Activated CD4-positive, alpha-beta T cell treated with anti-CD3 and anti-CD28 coated beads for 36 hours (primary cell): ENCODE results near the gene SPTBN4. TPM values are rescaled to one million over a fixed set of nuclear protein-coding genes. Genes with fewer than 3 reads are reported as not detected.
"Not testable (repeated sequence)": the region's sequence is repeated elsewhere in the genome, so short reads cannot be mapped to it uniquely, and the experiment has no call there.

Experiments
- ATAC-seq: fragments of 200-7000 bp; cut with Tn5 transposase; one replicate; pipeline ENCODE4 v1.10.0; 2021; ENCODE audit warnings: mild to moderate bottlenecking, moderate library complexity
- CTCF ChIA-PET: fragments of 350-600 bp; sonication (Branson Sonifier 250); formaldehyde crosslinking; loops from one replicate; lab custom pipeline; 2021; ENCODE audit warnings: antibody characterized with exemption; lab: Charles Lee
- POLR2A ChIA-PET: fragments of 350-600 bp; sonication (Branson Sonifier 250); formaldehyde crosslinking; loops from one replicate; lab custom pipeline; 2021; ENCODE audit warnings: antibody characterized with exemption, inconsistent platforms; lab: Charles Lee
- DNase-seq: peaks from one replicate; pipeline ENCODE4 v3.0.0-alpha.2; 2020
- H3K27ac Mint-ChIP-seq: one replicate; pipeline ENCODE4 v1.8.0; 2021; ENCODE audit warnings: mixed read lengths
- H3K27me3 Mint-ChIP-seq: one replicate; pipeline ENCODE4 v1.8.0; 2021; ENCODE audit warnings: mixed read lengths
- H3K36me3 Mint-ChIP-seq: one replicate; pipeline ENCODE4 v1.8.0; 2021; ENCODE audit warnings: low read depth, mixed read lengths
- H3K4me1 Mint-ChIP-seq: one replicate; pipeline ENCODE4 v1.8.0; 2021; ENCODE audit warnings: mixed read lengths
- H3K4me3 Mint-ChIP-seq: one replicate; pipeline ENCODE4 v1.8.0; 2021; ENCODE audit warnings: mild to moderate bottlenecking, moderate library complexity, mixed read lengths
- H3K9me3 Mint-ChIP-seq: one replicate; pipeline ENCODE4 v1.8.0; 2021; ENCODE audit warnings: low read depth, mixed read lengths
- intact Hi-C, 2 experiments: fragments of 100-400 bp; cut with DNase I in 1 of 2; cut with micrococcal nuclease in 1 of 2; formaldehyde crosslinking; loops; one replicate each; pipeline versions ENCODE4 v1.14.2 to v1.15.1; 2022 to 2024; cut with DNase I, micrococcal nuclease
- total RNA-seq, 2 experiments: library from RNA; stranded (reverse); gene quantifications; one replicate each; pipeline ENCODE4 v1.2.3, GENCODE V29; 2021

Gene SPTBN4
- total RNA-seq, 2 experiments from 2014 or later = 2.4 to 2.5 TPM

GRCh38 chr19:40519352-40520322 lies 52.8 kb downstream of the SPTBN4 start:
- ATAC-seq (peak; percentile 59), DNase-seq (peak; percentile 62)
- peaks cover 23% of the 10 kb centered on the region for H3K27me3 Mint-ChIP-seq
- H3K36me3 Mint-ChIP-seq = no peaks in the 10 kb centered on the region
- ChIA-PET POLR2A (interaction anchor here (0.6 kb wide), 1 partner anchor 295 kb away, joined by 3 read pairs; no protein-coding TSS in a partner anchor), CTCF (interaction anchor here (0.8 to 1.4 kb wide), 3 partner anchors 9 to 214 kb away, joined by 4 to 7 read pairs (median 4); no protein-coding TSS in a partner anchor)
- no peaks in the 10 kb centered on the region for H3K9me3 Mint-ChIP-seq
- H3K4me1 Mint-ChIP-seq = peaks cover 4% of the 10 kb centered on the region
- intact Hi-C loops = loop anchor here (2.0 to 10.0 kb wide), 2 partner anchors 99 to 215 kb away; no protein-coding TSS in a partner anchor
- H3K4me3 Mint-ChIP-seq = no peak overlapping the region
- no peak overlapping the region for H3K27ac Mint-ChIP-seq

GRCh38 chr19:40521276-40521675 lies 54.5 kb downstream of the SPTBN4 start:
- intact Hi-C loops = loop anchor here (2.0 to 10.0 kb wide), 2 partner anchors 100 to 216 kb away; no protein-coding TSS in a partner anchor
- H3K4me1 Mint-ChIP-seq = peaks cover 4% of the 10 kb centered on the region
- no peak overlapping the region for H3K4me3 Mint-ChIP-seq
- no peak for ATAC-seq
- no peak overlapping the region for H3K27ac Mint-ChIP-seq
- ChIA-PET CTCF (interaction anchor here (0.8 to 1.2 kb wide), 5 partner anchors 27 to 216 kb away, joined by 3 to 7 read pairs (median 3); partner anchors contain the start of gene BLVRB), POLR2A (no interaction called here)
- H3K27me3 Mint-ChIP-seq = peaks cover 20% of the 10 kb centered on the region
- H3K36me3 Mint-ChIP-seq = no peaks in the 10 kb centered on the region
- peak; percentile 40 for DNase-seq
- H3K9me3 Mint-ChIP-seq = no peaks in the 10 kb centered on the region

GRCh38 chr19:40521900-40522299 lies 55.1 kb downstream of the SPTBN4 start:
- not testable (repeated sequence) for ATAC-seq

GRCh38 chr19:40523322-40524047 lies 56.7 kb downstream of the SPTBN4 start:
- Mint-ChIP-seq H3K4me3 (no peak overlapping the region), H3K36me3 (no peaks in the 10 kb centered on the region), H3K4me1 (peaks cover 4% of the 10 kb centered on the region), H3K27ac (no peak overlapping the region), H3K27me3 (peaks cover 16% of the 10 kb centered on the region), H3K9me3 (no peaks in the 10 kb centered on the region)
- peak; percentile 81 for DNase-seq
- ChIA-PET POLR2A (interaction anchor here (0.6 to 0.8 kb wide), 2 partner anchors 24 to 175 kb away, joined by 3 read pairs; partner anchors contain the start of genes C19orf47 and PLD3), CTCF (interaction anchor here (0.6 to 1.1 kb wide), 11 partner anchors 8 to 206 kb away, joined by 3 to 5 read pairs (median 3); partner anchors contain the start of genes C19orf47 and PLD3)
- intact Hi-C loops = loop anchor here in 1 of 2 experiments (10.0 kb wide), 1 partner anchor 219 kb away; no protein-coding TSS in a partner anchor
- ATAC-seq = peak; percentile 93

More at GRCh38 chr19:40521900-40522299, 55.1 kb downstream of the SPTBN4 start:
- H3K4me3 Mint-ChIP-seq, DNase-seq, H3K4me1 Mint-ChIP-seq, POLR2A ChIA-PET, H3K27ac Mint-ChIP-seq, H3K36me3 Mint-ChIP-seq, H3K9me3 Mint-ChIP-seq: not testable (repeated sequence)
- peaks cover 20% of the 10 kb centered on the region for H3K27me3 Mint-ChIP-seq
- intact Hi-C loops = loop anchor here (2.0 to 10.0 kb wide), 2 partner anchors 101 to 217 kb away; no protein-coding TSS in a partner anchor
- CTCF ChIA-PET = interaction anchor here (1.0 to 1.1 kb wide), 2 partner anchors 113 to 216 kb away, joined by 3 to 7 read pairs; no protein-coding TSS in a partner anchor

- CTCF ChIA-PET = interaction anchor here (0.6 to 1.0 kb wide), 5 partner anchors 27 to 111 kb away, joined by 3 read pairs; no protein-coding TSS in a partner anchor
- no peak overlapping the region for H3K4me3 Mint-ChIP-seq
- peaks cover 5% of the 10 kb centered on the region for H3K4me1 Mint-ChIP-seq
Observed at GRCh38 chr19:40524133-40524549, 57.3 kb downstream of the SPTBN4 start.

GRCh38 chr19:40524655-40525054 lies 57.9 kb downstream of the SPTBN4 start:
- POLR2A ChIA-PET = no interaction called here
- Mint-ChIP-seq H3K9me3 (no peaks in the 10 kb centered on the region), H3K36me3 (no peaks in the 10 kb centered on the region), H3K4me1 (peaks cover 6% of the 10 kb centered on the region), H3K27me3 (peaks cover 12% of the 10 kb centered on the region), H3K4me3 (no peak overlapping the region), H3K27ac (no peak overlapping the region)
- intact Hi-C loops = loop anchor here (5.0 to 10.0 kb wide), 2 partner anchors 217 to 220 kb away; no protein-coding TSS in a partner anchor
- CTCF ChIA-PET = interaction anchor here (0.6 to 1.0 kb wide), 4 partner anchors 26 to 110 kb away, joined by 3 to 4 read pairs (median 3); no protein-coding TSS in a partner anchor
- no peak for ATAC-seq
- DNase-seq = no peak

More at GRCh38 chr19:40524133-40524549, 57.3 kb downstream of the SPTBN4 start:
- Mint-ChIP-seq H3K27me3 (peaks cover 12% of the 10 kb centered on the region), H3K27ac (no peak overlapping the region), H3K9me3 (no peaks in the 10 kb centered on the region), H3K36me3 (no peaks in the 10 kb centered on the region)
- DNase-seq (no peak), ATAC-seq (no peak)
- POLR2A ChIA-PET = interaction anchor here (0.8 kb wide), 1 partner anchor 176 kb away, joined by 3 read pairs; the partner anchor contains the start of genes C19orf47 and PLD3
- intact Hi-C loops = loop anchor here in 1 of 2 experiments (10.0 kb wide), 1 partner anchor 219 kb away; no protein-coding TSS in a partner anchor

GRCh38 chr19:40525234-40526051 lies 58.6 kb downstream of the SPTBN4 start:
- H3K4me1 Mint-ChIP-seq = peaks cover 11% of the 10 kb centered on the region
- CTCF ChIA-PET = interaction anchor here (0.6 to 1.9 kb wide), 4 partner anchors 16 to 660 kb away, joined by 4 to 6 read pairs (median 4); no protein-coding TSS in a partner anchor
- H3K27me3 Mint-ChIP-seq = peaks cover 8% of the 10 kb centered on the region
- POLR2A ChIA-PET = no interaction called here
- ATAC-seq (no peak), DNase-seq (no peak)
- no peak overlapping the region for H3K27ac Mint-ChIP-seq
- intact Hi-C loops = loop anchor here (5.0 to 10.0 kb wide), 2 partner anchors 218 to 221 kb away; no protein-coding TSS in a partner anchor
- H3K9me3 Mint-ChIP-seq = no peaks in the 10 kb centered on the region
- no peaks in the 10 kb centered on the region for H3K36me3 Mint-ChIP-seq
- no peak overlapping the region for H3K4me3 Mint-ChIP-seq

GRCh38 chr19:40528078-40528477 lies 61.3 kb downstream of the SPTBN4 start:
- H3K27ac Mint-ChIP-seq = no peak overlapping the region

GRCh38 chr19:40528533-40529092 lies 61.8 kb downstream of the SPTBN4 start:
- H3K27ac Mint-ChIP-seq = no peak overlapping the region
- no peaks in the 10 kb centered on the region for H3K9me3 Mint-ChIP-seq
- intact Hi-C loops = loop anchor here (1.0 to 10.0 kb wide), 12 partner anchors 42 to 243 kb away; partner anchors contain the start of genes AKT2 (in 1 of the 2), BLVRB (in 1 of the 2), C19orf47 (in 1 of the 2) and PLD3 (in 1 of the 2)
- ATAC-seq (no peak), DNase-seq (no peak)
- POLR2A ChIA-PET = no interaction called here
- H3K4me1 Mint-ChIP-seq = peaks cover 11% of the 10 kb centered on the region
- H3K4me3 Mint-ChIP-seq = no peak overlapping the region
- CTCF ChIA-PET = interaction anchor here (0.6 kb wide), 1 partner anchor 1045 kb away, joined by 3 read pairs; no protein-coding TSS in a partner anchor
- H3K36me3 Mint-ChIP-seq = no peaks in the 10 kb centered on the region
- H3K27me3 Mint-ChIP-seq = peaks cover 18% of the 10 kb centered on the region

More at GRCh38 chr19:40528078-40528477, 61.3 kb downstream of the SPTBN4 start:
- peaks cover 18% of the 10 kb centered on the region for H3K27me3 Mint-ChIP-seq
- H3K4me1 Mint-ChIP-seq = peaks cover 11% of the 10 kb centered on the region
- no peak for DNase-seq
- H3K36me3 Mint-ChIP-seq = no peaks in the 10 kb centered on the region
- H3K9me3 Mint-ChIP-seq = no peaks in the 10 kb centered on the region
- CTCF ChIA-PET = no interaction called here
- POLR2A ChIA-PET = no interaction called here
- H3K4me3 Mint-ChIP-seq = no peak overlapping the region
- intact Hi-C loops = loop anchor here (2.0 to 10.0 kb wide), 4 partner anchors 71 to 223 kb away; no protein-coding TSS in a partner anchor
- ATAC-seq = no peak
